ENCODE measurements around the gene FAM118A.

Gene FAM118A

GRCh38 chr22:45284705-45285262, 24.9 kb upstream of the FAM118A start, which contains the start of gene UPK3A:
Gene UPK3A, plus strand, starts transcription at chr22:45284949. Its CDS starts 65 bp downstream, at chr22:45285014.
- in situ Hi-C loops (cut with MboI; ENCODE audit: low sequenced_read_pairs, unreplicated experiment), result no loop called here
- DNase-seq (ENCODE audit: low spot score), result no peak
- TF ChIP-seq CTCF (IDR thresholded peaks at IDR 0.05; ENCODE audit: borderline replicate concordance, control extremely low read depth, extremely low read depth, insufficient read depth, missing control alignments), result no peak

GRCh38 chr22:45285263-45286058, 24.3 kb upstream of the FAM118A start:
- TF ChIP-seq CTCF (IDR thresholded peaks at IDR 0.05; ENCODE audit: borderline replicate concordance, control extremely low read depth, extremely low read depth, insufficient read depth, missing control alignments), result no peak
- no peak for DNase-seq (ENCODE audit: low spot score)
- in situ Hi-C loops (cut with MboI; ENCODE audit: low sequenced_read_pairs, unreplicated experiment), result no loop called here

- no peak for DNase-seq (ENCODE audit: low spot score)
- in situ Hi-C loops (cut with MboI; ENCODE audit: low sequenced_read_pairs, unreplicated experiment), result no loop called here
- no peak for TF ChIP-seq CTCF (IDR thresholded peaks at IDR 0.05; ENCODE audit: borderline replicate concordance, control extremely low read depth, extremely low read depth, insufficient read depth, missing control alignments)
Observed at GRCh38 chr22:45286854-45287551, 22.7 kb upstream of the FAM118A start.

GRCh38 chr22:45290410-45290936, 19.3 kb upstream of the FAM118A start:
- no peak for DNase-seq (ENCODE audit: low spot score)
- in situ Hi-C loops (cut with MboI; ENCODE audit: low sequenced_read_pairs, unreplicated experiment), result no loop called here
- no peak for TF ChIP-seq CTCF (IDR thresholded peaks at IDR 0.05; ENCODE audit: borderline replicate concordance, control extremely low read depth, extremely low read depth, insufficient read depth, missing control alignments)

GRCh38 chr22:45291061-45291930, 18.4 kb upstream of the FAM118A start:
- in situ Hi-C loops (cut with MboI; ENCODE audit: low sequenced_read_pairs, unreplicated experiment), result no loop called here
- no peak for DNase-seq (ENCODE audit: low spot score)
- TF ChIP-seq CTCF (IDR thresholded peaks at IDR 0.05; ENCODE audit: borderline replicate concordance, control extremely low read depth, extremely low read depth, insufficient read depth, missing control alignments), result no peak

GRCh38 chr22:45291931-45292290, 17.8 kb upstream of the FAM118A start:
- DNase-seq (ENCODE audit: low spot score), result no peak
- TF ChIP-seq CTCF (IDR thresholded peaks at IDR 0.05; ENCODE audit: borderline replicate concordance, control extremely low read depth, extremely low read depth, insufficient read depth, missing control alignments), result no peak
- in situ Hi-C loops (cut with MboI; ENCODE audit: low sequenced_read_pairs, unreplicated experiment), result no loop called here
